IPS-15b (cell line): ENCODE results near the gene RPLP1.

Source experiments
- H3K27me3 ChIP-seq: one replicate; pipeline ENCODE4 v1.6.1; 2013; ENCODE audit warnings: low read length; ENCODE audit not compliant: control insufficient read depth, insufficient read depth
- H3K36me3 ChIP-seq: one replicate; pipeline ENCODE4 v1.6.1; 2013; ENCODE audit warnings: low read length; ENCODE audit not compliant: control insufficient read depth, insufficient read depth
- H3K4me1 ChIP-seq: one replicate; pipeline ENCODE4 v1.6.1; 2013; ENCODE audit warnings: mild to moderate bottlenecking, low read length; ENCODE audit not compliant: control insufficient read depth, insufficient read depth
- H3K4me3 ChIP-seq: one replicate; pipeline ENCODE4 v1.5.1; 2013; ENCODE audit warnings: low read depth, low read length
- H3K9ac ChIP-seq: one replicate; pipeline ENCODE4 v1.6.1; 2013; ENCODE audit warnings: low read depth, mild to moderate bottlenecking, low read length
- H3K9me3 ChIP-seq: one replicate; pipeline ENCODE4 v1.6.1; 2013; ENCODE audit warnings: mild to moderate bottlenecking, low read length; ENCODE audit not compliant: control insufficient read depth, insufficient read depth

Gene RPLP1

DNA sequence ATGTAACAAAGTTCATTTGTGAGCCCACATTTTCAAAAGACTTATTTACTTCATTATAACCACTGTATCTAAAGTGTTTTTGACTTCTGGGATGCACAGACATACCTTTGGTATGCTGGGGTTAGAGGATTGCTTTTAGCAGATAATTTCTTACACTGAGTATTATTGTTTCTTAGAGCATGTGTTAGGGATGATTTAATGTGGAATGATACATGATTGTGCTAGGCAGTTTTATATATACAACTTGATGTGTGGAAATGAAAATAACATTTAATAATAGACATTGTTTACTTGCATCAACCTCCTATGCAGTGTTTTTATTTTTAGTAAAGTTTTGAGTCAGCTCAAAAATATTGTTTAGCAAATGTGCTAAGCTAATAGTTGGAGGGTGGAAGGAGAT is 35.0 kb upstream of the RPLP1 start:
- Histone ChIP-seq H3K4me3 (no peak overlapping the region), H3K27me3 (no peaks in the 10 kb centered on the region), H3K4me1 (no peaks in the 10 kb centered on the region), H3K9me3 (no peaks in the 10 kb centered on the region), H3K36me3 (peaks cover 2% of the 10 kb centered on the region), H3K9ac (no peak overlapping the region)

DNA sequence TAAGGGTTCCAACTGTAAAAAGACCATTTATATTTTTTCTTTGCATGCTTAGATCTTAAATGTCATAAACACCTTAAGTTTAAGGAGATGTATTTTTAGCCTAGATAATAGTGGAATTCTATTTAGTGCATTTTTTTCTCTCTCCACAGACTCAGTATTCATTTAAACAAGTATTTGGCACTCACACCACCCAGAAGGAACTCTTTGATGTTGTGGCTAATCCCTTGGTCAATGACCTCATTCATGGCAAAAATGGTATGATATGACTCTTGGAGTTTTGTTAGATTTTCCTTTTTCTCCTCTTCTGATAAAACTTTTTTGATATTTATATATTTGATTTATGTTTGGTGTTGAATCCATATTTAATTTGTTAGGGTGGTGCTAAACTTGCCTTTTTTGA is 31.1 kb upstream of the RPLP1 start:
- H3K9me3 ChIP-seq, result no peaks in the 10 kb centered on the region
- H3K27me3 ChIP-seq, result no peaks in the 10 kb centered on the region
- no peak overlapping the region for H3K9ac ChIP-seq
- peaks cover 12% of the 10 kb centered on the region for H3K36me3 ChIP-seq
- no peaks in the 10 kb centered on the region for H3K4me1 ChIP-seq
- no peak overlapping the region for H3K4me3 ChIP-seq

- Histone ChIP-seq H3K9ac (no peak overlapping the region), H3K4me3 (no peak overlapping the region), H3K36me3 (peaks cover 16% of the 10 kb centered on the region), H3K27me3 (no peaks in the 10 kb centered on the region), H3K4me1 (no peaks in the 10 kb centered on the region), H3K9me3 (no peaks in the 10 kb centered on the region)
Observed at GRCh38 chr15:69422336-69422895, 30.2 kb upstream of the RPLP1 start.

DNA sequence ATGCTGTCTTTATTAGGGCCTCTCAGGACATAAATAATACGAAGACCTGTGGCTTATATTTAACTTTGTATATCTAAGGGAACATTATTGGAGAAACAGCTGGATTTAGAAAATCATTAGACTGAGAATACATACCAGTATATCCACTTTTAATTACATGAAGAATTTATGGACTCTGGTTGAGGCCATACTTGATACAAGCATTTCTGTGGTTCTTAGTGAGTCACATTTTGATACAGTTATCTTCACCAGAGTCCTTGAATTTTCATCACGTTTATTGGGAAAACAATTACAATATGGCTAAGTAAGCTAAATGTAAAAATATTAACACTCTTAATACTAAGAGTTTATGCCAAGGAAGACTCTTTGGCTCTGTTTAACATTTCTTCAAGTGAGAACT is 28.6 kb upstream of the RPLP1 start:
- peaks cover 19% of the 10 kb centered on the region for H3K36me3 ChIP-seq
- no peak overlapping the region for H3K4me3 ChIP-seq
- no peaks in the 10 kb centered on the region for H3K4me1 ChIP-seq
- no peak overlapping the region for H3K9ac ChIP-seq
- H3K9me3 ChIP-seq, result no peaks in the 10 kb centered on the region
- no peaks in the 10 kb centered on the region for H3K27me3 ChIP-seq

DNA sequence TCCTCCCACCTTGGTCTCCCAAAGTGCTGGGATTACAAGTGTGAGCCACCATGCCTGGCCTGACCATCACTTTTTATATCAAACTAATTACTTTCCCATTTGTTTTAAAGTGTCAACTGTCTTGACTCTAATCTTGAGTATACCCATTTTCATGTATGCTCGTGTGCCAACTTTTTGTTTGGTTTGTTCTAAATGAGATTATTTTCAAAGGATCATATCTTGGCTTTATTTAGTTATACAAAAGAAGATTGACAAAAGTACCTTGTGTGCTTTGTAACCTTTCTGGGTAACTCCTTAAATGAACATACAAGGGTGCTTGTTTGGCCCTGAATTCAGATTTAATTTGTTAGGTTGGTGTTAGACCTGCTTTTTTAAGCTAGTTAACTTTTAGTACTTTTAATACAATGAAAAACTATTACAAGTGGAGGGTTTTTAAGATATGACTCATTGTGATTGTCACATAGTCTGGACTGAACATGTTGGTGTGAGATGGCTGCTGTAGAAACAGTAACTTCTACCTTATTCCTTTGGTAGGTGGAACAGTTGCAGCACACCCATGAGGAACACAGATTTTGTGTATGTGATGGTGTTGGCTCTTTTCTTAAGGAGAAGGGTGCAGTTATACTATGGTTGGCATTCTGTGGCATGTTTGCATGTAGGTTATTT is 27.7 kb upstream of the RPLP1 start:
- Histone ChIP-seq H3K4me1 (no peaks in the 10 kb centered on the region), H3K4me3 (no peak overlapping the region), H3K36me3 (peaks cover 24% of the 10 kb centered on the region)

GRCh38 chr15:69433831-69434230 is 18.8 kb upstream of the RPLP1 start:
- H3K36me3 ChIP-seq, result peaks cover 19% of the 10 kb centered on the region
- H3K4me3 ChIP-seq, result no peak overlapping the region
- H3K4me1 ChIP-seq, result no peaks in the 10 kb centered on the region
- H3K27me3 ChIP-seq, result no peaks in the 10 kb centered on the region
- no peaks in the 10 kb centered on the region for H3K9me3 ChIP-seq
- no peak overlapping the region for H3K9ac ChIP-seq

More for the DNA sequence above, 27.7 kb upstream of the RPLP1 start:
- no peaks in the 10 kb centered on the region for H3K9me3 ChIP-seq
- no peaks in the 10 kb centered on the region for H3K27me3 ChIP-seq
- H3K9ac ChIP-seq, result no peak overlapping the region

GRCh38 chr15:69434238-69434637 is 18.4 kb upstream of the RPLP1 start:
- Histone ChIP-seq H3K9me3 (no peaks in the 10 kb centered on the region), H3K4me3 (no peak overlapping the region), H3K9ac (no peak overlapping the region), H3K4me1 (no peaks in the 10 kb centered on the region), H3K27me3 (no peaks in the 10 kb centered on the region), H3K36me3 (peaks cover 18% of the 10 kb centered on the region)

DNA sequence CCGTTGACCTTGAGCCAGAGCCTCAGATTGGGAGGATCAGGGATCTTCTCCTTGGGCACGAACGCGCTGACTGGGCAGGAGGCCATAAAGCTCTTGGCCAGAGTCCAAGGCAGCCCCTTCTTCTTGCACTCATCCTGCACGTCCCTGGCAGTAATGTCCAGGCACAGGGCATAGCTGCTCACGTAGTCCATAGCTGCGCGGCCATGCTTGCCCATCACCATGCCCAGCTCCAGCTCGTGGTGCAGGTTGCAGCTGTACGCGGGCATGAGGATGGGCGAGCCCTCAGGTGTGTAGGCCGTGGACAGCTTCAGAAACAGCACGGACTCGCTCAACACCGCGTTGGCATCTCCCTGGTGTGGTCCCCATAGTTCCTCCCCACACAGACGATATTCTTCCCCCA is 17.9 kb upstream of the RPLP1 start:
- Histone ChIP-seq H3K4me3 (no peak overlapping the region), H3K9me3 (no peaks in the 10 kb centered on the region), H3K27me3 (no peaks in the 10 kb centered on the region), H3K9ac (no peak overlapping the region), H3K4me1 (no peaks in the 10 kb centered on the region), H3K36me3 (peaks cover 18% of the 10 kb centered on the region)

DNA sequence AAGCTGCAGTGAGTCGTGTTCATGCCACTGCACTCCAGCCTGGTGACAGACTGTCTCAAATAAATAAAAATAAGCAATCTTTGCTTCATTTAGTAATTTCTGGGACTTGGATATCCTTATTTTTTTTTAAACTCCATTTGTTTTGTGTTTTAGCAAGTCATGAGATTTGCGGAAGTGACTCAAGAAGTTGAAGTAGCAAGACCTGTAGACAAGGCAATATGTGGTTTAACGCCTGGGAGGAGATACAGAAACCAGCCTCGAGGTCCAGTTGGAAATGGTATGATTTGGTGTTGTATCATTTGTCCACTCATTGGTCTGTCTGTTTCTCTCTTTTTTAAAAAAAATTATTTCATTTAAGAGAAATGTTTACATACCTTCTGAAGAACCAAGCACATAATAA is 16.6 kb upstream of the RPLP1 start:
- Histone ChIP-seq H3K4me3 (no peak overlapping the region), H3K36me3 (peaks cover 21% of the 10 kb centered on the region), H3K27me3 (no peaks in the 10 kb centered on the region), H3K4me1 (no peaks in the 10 kb centered on the region), H3K9me3 (no peaks in the 10 kb centered on the region), H3K9ac (no peak overlapping the region)

DNA sequence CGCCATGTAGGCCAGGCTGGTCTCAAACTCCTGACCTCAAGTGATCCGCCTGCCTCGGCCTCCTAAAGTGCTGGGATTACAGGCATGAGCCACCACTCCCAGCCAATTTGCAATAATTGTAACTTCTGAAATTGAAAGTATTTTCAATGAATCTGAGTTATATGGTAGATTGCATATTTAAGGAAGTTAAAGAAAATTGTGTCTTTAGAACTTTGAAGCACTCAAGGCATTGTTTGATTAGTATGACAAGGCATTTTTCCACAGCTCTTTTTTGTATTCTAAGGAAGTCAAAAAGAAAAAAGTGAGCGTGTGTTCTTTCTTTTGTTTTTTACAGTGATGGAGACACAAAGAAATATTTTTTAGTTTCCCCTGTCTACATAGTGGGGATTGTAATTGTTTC is 15.7 kb upstream of the RPLP1 start:
- no peaks in the 10 kb centered on the region for H3K27me3 ChIP-seq
- H3K4me3 ChIP-seq, result no peak overlapping the region
- H3K4me1 ChIP-seq, result no peaks in the 10 kb centered on the region
- peaks cover 20% of the 10 kb centered on the region for H3K36me3 ChIP-seq
- H3K9ac ChIP-seq, result no peak overlapping the region
- H3K9me3 ChIP-seq, result no peaks in the 10 kb centered on the region

DNA sequence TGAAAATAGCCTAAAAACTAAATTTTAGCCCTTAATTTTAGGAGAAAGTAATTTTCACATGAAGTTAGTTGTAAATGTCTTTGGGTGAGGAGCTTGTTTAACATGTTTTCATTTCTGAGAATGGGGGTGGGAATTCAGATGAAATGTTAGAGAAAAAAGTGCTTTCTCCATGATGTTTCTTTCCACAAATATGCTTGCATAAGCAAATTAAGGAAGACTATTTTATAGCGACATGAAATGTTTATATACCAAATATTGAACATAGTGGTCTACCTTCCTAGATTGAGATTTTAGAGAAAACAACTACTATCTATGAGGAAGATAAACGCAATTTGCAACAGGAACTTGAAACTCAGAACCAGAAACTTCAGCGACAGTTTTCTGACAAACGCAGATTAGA is 13.0 kb upstream of the RPLP1 start:
- Histone ChIP-seq H3K9me3 (no peaks in the 10 kb centered on the region), H3K9ac (no peak overlapping the region), H3K4me1 (no peaks in the 10 kb centered on the region), H3K4me3 (no peak overlapping the region), H3K27me3 (no peaks in the 10 kb centered on the region), H3K36me3 (peaks cover 19% of the 10 kb centered on the region)

DNA sequence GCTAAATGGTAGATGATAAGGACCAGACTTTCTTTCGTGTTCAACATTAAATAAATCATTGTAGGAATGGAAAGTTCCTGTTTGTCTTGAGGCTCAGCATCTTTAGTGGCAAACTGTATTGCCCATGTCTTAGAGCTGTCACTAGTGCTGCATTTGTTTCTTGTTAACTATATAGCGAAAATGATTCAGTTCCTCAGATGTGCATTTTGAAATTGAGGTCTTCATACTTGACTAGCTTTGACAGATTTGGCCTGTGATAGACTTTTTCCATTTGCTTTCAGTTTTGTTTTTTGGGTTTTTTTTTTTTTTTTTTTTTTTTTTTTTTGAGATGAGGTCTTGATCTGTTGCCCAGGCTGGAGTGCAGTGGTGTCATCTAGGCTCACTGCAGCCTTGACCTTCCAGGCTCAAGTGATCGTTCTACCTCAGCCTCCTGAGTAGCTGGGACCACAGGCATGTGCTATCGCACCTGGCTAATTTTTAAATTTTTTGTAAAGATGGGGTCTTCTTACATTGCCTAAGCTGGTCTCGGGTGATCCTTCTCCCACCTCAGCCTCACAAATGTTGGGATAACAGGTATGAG is 9.5 kb upstream of the RPLP1 start:
- H3K9ac ChIP-seq, result no peak overlapping the region
- H3K36me3 ChIP-seq, result peaks cover 24% of the 10 kb centered on the region
- H3K4me1 ChIP-seq, result no peaks in the 10 kb centered on the region
- H3K4me3 ChIP-seq, result no peak overlapping the region
- H3K27me3 ChIP-seq, result no peaks in the 10 kb centered on the region
- H3K9me3 ChIP-seq, result no peaks in the 10 kb centered on the region
